ENCODE results near the gene TBCC.
A peak's percentile ranks its signal among the peaks of the same experiment; 100 is the strongest.
"Not testable (repeated sequence)": the region's sequence is repeated elsewhere in the genome, so short reads cannot be mapped to it uniquely, and the experiment has no call there.

The TBCC gene

DNA sequence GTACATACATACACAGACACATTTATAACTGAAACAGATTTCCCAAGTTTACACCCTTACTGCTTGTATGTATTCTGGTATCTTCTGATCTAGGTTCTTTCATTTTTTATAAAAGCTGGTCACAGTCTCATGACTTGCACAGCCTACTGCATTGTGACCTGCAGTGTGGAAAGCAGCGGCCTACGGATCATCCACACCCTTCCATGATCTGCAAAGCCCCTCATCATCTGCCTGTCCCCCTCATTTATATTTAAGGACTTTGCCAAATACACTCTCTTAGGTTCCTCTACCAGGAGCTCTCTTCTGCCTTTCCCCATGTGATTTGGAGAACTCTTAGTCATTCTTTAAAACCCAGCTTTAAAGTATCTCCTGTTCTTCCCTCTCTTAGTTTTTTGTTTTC, 23.9 kb upstream of the TBCC start:
- DNase-seq (ENCODE audit: low read depth) = no peak

DNA sequence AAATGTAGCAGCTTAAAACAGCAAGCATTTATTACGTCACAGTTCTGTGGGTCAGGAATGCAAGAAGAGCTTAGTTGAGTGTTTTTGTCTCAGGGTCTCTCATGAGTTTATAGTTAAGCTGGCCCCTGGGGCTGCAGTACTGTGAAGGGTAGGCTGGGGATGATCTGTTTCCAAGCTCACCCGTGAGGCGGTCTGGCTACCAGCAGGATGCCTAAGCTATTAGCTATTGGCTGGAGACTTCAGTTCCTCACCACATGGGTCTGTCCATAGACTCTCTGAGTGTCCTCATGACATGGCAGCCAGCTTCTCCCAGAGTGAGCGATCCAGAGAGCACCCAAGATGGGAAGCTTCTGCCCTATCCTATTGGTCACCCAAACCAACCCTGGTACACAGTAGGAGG, 23.1 kb upstream of the TBCC start:
- DNase-seq (ENCODE audit: low read depth) = no peak

DNA sequence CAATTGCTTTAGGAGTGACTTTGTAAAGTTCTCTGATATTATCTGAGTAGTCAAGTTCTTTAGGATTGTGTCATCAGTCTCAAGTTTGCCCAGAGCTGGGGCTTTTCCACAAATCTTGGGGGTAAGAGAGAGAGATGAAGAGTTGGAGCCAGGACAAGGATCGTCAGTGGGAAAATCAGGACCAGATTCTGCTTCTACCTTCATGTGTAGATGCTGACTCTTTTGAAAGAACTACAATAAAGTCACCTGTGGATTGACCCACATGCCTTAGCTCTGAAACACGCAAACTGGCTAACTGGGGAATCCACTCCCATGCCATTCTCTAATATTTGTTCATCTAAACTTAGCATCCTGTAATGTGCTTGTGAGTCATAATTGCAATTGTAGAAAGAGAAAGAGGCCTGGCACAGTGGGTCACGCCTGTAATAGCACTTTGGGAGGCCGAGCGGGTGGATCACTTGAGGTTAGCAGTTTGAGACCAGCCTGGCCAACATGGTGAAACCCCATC, 20.3 kb upstream of the TBCC start:
- peak; percentile 69 for DNase-seq (ENCODE audit: low read depth)

DNA sequence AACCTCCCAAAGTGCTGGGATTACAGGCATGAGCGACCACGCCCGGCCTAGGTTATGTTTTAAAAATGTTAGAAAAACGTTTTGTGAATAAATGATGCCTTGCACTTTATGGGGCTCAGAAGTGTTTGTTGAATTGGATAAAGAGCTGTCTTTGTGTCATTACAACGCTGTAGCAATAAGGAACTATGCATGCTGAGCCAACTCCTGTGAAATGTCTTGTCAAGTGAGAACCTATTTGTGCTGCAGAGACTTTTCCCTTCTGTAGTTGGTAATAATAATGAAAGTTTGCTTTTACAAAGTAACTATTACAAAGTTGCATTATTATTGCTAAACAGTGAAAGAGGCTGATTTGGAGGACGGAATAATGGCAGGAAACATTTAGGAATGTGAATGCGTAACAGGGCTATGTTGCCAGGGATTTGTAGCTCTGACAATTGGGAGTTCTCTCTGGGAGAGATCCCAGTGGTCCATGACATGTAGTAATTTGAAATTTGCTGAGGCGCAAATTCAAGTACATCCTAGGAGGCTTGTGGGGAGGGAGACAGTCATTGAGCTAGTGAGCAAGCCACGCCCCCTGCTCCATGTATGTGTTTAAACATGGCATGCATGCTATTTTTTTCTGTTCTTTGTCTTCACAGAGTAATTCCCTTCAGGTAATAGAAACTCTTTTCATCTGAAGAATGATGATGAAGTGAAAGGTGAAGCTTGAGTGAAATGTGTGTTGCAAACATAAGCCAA, 19.2 kb upstream of the TBCC start:
- no peak for DNase-seq (ENCODE audit: low read depth)

DNA sequence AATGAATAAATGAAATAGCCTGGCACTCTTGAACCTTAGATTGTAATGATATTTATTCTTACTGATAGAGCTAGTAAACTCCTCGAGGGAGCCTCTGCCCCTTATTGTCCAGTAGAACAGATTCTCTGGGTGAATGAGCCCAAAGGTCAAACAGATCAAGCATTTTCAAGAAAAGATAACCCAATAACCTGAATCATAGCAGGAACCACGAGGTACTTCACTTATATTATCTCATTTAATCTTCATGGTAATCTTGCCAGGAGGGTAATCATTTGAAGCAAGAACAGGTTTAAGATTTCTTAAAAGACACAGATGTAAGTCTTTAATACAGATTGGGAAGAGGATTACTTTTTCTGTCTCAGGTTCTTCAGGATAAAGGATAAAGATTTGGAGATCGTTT, 17.0 kb upstream of the TBCC start:
- DNase-seq (ENCODE audit: low read depth) = no peak

DNA sequence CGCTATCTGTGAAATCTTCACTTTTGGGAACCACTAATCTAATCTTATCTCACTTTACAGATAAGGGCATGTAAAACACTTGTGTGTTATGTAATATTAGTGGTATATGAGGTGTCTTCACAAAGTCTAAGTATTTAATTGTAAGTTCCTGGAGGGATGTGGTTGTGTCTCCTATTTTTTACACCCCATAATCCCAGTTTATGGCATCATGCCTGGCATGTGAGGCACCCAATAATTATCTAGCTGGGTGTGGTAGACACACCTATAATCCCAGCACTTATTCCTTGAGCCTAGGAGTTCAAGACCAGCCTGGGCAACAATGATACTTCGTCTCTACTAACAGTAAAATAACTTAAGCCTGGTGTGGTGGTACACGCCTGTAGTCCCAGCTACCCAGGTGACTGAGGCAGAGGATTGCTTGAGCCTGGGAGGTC, 16.5 kb upstream of the TBCC start:
- DNase-seq (ENCODE audit: low read depth) = no peak

DNA sequence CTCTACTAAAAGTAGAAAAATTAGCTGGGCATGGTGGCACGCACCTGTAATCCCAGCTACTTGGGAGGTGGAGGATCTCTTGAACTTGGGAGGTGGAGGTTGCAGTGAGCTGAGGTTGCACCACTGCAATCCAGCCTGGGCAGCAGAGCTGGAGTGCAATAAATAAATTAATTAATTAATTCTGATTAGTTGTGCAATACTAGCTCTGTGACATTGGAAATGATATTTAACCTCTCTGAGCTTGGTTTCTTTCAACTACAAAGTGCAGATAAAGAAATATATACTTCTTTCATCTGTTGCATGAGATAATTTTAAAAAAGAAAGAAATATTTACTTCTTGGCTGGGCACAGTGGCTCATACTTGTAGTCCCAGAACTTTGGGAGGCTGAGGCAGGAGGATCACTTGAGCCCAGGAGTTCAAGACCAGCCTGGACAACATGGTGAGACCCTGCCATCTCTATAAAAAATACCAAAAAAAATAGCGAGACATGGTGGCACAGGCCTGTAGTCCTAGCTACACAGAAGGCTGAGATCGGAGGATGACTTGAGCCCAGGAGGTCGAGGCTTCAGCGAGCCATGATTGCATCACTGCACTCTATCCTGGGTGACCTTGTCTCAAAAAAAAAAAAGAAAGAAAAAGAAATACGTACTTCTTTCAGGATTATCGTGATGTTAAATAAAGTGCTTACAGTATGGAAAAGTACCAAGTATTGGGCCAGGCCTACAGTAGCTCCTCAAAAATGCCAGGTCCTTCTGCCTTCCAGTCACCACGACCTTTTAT, 15.6 kb upstream of the TBCC start:
- DNase-seq (ENCODE audit: low read depth) = no peak

DNA sequence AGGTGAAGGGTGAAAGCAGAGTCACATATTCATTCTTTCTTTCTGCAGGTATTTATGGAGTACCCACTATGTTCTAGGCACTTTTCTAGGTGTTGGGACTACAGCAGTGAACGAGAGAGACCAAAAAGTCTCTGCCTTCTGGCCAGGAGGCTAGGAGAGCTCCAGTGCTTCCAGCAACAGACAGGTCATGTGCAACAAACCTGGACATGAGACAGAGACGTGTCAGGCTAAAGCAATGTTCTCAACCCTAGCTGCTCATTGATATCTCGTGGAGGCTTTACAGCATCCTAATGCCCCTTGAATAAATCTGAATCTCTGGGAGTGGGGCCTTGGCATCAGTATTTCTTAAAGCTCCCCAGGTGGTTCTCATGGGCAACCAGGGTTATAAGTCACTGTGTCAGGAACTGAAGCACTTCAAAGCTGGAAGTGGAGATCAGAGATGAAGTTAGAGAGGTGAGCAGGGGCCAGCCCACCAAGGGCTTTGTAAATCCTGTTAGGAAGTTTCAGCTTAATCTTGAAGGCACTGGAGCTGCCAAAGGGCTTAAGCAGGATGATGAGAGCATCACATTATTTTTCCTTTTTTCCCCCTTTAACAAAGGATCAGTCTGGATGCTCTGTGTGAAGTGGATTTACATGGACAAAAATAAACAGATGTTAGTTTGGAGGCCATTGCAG, 13.0 kb upstream of the TBCC start:
- DNase-seq (ENCODE audit: low read depth) = no peak

DNA sequence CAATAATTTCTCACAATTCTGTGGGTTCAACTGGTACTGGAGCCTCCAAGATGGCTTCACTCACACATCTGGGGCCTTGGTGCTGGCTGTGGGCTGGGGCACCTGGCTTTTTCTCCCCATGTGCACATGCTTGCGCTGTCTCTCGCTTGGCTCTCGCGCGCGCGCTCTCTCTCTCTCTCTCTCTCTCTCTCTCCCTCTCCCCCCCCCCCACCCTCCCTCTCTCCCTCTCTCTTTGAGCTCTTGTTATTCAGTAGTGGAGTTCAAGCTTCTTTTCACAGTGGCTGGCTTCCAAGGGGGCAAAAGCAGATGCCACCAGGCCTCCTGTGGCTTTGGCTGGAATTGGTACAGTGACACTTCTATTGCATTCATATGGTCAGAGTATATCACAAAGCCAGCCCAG, 10.8 kb upstream of the TBCC start:
- no peak for DNase-seq (ENCODE audit: low read depth)

DNA sequence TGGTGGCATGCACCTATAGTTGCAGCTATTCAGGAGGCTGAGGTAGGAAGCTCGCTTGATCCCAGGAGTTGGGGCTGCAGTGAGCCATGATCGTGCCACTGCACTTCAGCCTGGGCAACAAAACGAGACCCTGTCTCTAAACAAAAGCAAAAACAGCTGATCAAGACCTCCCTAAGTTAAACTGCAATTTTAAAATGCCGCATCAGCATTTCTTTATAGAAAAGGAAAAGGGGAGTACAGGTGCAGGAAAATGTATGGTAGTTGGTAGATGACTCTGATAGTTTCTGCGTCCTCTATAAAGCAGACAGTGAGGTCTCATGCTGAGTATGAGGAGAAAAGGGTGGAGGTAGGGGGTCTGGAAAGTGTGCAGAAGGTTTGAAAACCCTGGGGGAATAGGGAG, 8.9 kb upstream of the TBCC start:
- no peak for DNase-seq (ENCODE audit: low read depth)

DNA sequence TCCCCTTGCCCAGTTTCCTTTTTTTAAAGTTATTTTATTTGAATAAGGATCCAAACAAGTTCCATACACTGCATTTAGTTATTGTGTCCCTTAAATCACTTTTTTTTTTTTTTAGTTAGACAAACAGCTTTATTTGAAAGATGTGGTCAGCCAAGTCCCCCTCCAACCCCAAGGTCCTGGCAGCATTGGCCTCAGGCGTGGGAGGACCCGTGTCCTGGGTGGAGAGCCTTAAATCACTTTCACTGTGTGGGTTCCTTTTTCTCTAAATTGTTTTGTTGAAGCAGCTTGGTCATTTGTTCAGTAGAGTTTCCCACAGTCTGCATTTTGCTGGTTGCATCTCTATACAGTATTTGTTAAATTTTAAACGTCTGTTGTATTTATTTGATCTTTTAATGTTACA, 5.2 kb upstream of the TBCC start:
- DNase-seq (ENCODE audit: low read depth) = no peak

DNA sequence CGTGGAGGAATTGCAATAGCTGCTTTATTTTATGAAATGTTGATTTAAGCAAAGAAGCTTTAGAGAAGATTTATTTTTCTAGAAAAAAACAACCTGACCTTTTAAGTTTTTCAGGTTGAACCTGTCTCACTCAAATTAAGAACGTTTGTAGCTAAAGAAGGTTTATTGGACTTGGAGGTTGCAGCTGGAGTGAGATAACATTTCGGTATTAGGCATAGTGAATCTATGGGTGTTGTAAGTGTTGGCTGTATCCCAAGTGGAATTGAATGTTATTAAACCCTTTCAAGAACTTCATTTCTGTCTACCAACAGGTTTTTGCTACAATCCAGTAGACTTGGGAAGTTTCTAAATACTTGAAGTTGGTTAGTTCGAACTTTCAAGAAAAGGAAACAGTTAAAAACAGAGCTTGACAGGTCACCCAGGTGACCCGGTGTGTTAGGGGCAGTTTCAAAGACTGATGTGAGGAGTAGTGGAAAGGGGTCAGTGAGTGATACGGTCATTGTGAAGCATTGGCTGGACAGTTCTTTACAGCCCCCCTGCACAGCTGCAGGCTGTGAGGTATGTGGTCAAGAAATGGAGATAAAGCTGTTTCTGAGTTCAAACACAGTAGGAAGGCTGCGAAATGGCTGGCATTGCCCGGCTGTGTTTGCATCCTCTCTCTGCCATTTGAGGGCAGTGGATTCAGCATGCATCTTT, 2.4 kb upstream of the TBCC start:
- peak; percentile 53 for DNase-seq (ENCODE audit: low read depth)

DNA sequence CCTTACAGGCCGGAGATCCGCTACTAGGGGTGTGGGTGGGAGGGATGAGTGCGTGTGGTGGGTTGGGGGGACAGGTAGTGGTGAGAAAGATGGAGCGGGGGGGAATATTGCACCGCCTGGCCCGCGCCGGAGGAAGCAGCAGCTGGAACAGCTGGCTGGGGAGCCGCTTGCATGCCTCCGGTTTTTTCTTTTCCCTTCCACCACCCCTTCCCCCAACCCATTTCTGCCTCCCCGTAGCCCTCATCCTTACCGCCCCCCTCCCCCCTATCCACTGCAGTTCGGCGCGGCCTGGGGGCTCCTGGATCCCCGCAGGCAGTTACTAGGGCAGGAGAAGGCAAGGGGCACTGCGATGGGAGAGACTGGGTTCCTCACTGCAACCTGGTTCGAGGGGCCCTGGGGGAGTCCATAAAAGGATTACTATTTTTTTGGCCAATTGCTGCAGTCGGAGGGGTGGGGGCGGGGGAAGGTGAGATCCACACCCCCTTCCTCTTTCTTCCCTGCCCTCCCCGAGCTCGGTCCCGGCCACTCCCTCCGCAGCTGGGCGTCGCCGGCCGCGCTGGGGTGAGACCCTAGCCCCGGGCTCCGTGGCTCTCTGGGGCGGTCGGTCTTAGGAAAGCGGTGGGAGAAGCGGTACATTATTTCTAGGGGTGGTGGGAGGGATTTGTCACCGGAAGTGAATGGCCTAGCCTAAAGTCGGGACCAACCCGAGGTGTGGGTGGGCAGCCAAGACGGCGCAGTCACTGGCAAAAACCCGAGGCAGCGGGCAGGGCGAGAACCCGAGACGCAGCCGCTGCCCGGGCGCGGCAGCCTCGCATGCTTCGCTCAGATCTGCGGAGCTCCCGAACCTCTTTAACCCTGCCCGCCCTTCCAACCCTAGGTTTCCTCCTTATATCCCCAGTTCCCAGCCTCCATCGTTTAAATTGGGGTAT, 824 bp upstream of the TBCC start:
- DNase-seq (ENCODE audit: low read depth) = peak; percentile 79

DNA sequence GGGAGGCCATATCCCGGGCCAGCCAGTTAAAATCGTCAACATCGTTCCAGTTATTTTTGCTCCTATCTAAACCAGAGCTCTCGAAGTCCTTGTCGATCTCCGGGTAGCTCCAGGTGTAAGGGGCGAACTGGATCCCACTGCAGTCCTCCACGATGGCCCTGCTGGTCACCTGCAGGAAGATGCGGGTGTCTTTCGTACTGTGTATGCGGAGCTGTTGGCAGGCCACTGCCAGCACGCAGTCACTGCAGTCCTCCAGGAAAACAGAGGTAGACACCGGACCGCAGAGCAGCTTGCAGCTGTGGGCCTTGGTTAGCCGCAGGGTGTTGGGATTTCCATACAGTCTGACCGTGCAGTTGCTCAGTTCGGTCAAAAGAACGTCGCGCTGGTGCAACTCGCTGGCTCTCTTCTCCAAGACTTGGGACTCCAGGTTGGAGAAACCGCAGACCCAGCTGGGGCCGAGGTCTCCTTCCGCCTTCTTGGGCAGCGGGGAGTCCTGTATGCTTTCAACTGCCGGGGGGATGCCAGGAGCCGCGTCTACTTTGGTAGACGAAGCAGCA, 742 bp downstream of the TBCC start:
- DNase-seq (ENCODE audit: low read depth) = peak; percentile 61

DNA sequence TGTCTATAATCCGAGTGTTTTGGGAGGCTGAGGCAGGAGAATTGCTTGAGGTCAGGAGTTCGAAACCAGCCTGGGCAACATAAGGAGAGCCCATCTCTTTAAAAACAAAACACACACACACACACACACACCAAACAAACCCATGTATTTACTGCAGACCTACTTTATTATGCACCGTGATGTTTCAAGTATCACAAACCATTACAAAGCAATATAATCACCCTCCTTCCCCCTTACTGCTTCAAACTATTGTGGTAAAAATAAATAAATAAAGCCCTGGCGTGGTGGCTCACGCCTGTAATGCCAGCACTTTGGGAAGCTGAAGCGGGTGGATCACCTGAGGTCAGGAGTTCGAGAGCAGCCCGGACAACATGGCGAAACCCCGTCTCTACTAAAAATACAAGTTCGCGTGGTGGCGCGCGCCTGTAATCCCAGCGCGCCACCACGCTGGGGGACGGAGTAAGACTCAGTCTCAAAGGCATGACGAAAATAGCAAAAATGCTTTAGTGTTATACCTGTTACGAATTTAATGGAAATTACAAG, 1.5 kb downstream of the TBCC start:
- no peak for DNase-seq (ENCODE audit: low read depth)

DNA sequence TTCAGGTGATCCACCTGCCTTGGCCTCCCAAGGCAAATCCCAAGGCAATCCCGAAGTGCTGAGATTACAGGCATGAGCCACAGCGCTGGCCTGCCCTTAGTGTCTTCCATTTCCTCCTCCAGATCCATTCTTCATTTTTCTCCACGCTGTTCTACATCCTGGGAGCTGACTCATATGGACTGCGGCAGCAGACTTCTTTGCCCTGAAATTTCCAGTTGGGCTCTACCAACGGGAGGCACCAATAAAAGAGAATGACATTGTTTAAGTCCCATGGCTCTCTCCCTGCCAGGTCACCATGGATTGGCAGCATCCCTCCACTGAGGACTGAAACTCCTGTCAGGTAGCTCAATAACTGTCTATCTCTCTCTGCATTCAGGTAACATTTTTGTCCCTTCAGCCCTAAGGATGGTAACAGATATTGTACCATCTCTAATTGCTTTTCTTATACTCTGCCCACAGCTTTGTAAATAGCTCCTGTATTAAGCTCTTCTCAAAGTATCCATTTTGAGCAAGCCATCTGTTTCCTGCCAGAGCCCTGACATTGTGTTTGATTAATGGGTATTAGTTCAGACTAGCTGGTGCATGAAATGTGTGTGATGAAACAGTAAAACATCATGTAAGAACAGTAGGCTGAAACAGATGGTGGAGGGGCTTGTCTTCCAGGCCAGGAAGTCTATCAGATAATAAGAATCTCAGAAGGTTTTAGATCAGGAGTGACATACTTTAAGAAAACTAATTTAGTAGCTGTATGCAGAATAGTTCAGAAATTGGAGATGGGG, 3.6 kb downstream of the TBCC start:
- DNase-seq (ENCODE audit: low read depth) = peak; percentile 54

DNA sequence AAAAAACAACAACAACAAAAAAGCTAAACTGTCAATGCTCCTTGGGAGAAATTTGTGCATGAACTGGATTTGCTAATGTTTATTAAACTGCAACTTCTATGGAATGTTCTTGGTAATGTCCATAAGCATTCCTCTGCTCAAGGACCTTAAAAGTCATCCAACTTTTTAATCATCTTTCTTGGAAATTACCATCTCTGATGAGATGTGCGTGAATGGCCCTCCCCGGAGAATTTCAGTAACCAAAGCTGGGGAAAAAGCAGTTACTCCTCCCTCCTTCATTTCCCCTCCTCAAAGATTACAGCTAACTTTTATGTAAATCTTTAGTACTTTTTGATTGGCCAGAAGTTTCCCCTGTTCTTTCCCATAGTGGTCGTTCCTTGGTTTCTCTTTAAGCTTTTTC, 5.2 kb downstream of the TBCC start:
- DNase-seq (ENCODE audit: low read depth) = no peak

DNA sequence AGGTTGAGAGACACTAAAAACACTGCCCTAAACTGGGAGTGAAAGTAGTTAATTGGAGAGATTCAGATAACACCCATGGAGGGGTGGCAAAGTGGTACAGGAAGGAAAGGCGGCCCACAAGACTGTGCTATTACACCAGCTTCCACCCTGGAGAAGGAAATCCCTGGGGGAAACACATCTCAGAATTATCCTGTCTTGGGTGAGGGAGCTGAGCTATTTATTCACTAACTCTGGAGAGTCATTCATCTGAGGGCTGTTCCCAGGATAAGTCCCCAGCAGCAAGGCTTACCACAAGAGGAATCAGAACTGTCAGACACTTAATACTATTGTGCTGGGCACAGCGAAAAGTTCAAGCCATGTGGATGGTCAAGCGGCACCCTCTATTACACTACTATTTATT, 9.9 kb downstream of the TBCC start:
- DNase-seq (ENCODE audit: low read depth) = no peak

DNA sequence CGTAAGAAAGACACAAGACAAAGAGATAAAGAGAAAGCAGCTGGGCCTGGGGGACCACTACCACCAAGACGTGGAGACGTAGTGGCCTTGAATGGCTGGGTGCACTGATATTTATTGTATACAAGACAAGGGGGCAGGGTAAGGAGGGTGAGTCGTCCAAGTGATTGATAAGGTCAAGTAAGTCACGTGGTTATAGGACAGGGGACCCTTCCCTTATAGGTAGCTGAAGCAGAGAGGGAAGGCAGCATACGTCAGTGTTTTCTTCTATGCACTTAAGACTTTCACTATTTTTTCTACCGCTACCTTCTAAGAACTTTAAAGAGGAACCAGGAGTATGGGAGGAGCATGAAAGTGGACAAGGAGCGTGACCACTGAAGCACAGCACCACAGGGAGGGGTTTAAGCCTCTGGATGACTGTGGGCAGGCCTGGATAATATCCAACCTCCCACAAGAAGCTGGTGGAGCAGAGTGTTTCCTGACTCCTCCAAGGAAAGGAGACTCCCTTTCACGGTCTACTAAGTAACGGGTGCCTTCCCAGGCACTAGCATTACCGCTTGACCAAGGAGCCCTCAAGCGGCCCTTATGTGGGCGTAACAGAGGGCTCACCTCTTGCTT, 11.9 kb downstream of the TBCC start:
- not testable (repeated sequence) for DNase-seq (ENCODE audit: low read depth)
